Naive B cell (primary cell): ENCODE results near the gene PSMD14. TPM values are rescaled to one million over a fixed set of nuclear protein-coding genes. Genes with fewer than 3 reads are reported as not detected.
"Not testable (repeated sequence)": the region's sequence is repeated elsewhere in the genome, so short reads cannot be mapped to it uniquely, and the experiment has no call there.

Source experiments
- ATAC-seq, 2 donors: fragments of 150-1000 bp; cut with Tn5 transposase; 2 replicates each; pipeline ENCODE4 v1.10.0; 2021; ENCODE audit warnings: low read depth in 2 of 2, mild to moderate bottlenecking in 2 of 2, moderate library complexity in 2 of 2
- DNase-seq: peaks from one replicate; pipeline ENCODE4 v3.0.0; 2022
- H3K27ac Mint-ChIP-seq, 6 donors: one replicate each; pipeline ENCODE4 v1.8.0; 2020 to 2022; ENCODE audit warnings: mild to moderate bottlenecking in 6 of 6, mixed read lengths in 6 of 6, moderate library complexity in 5 of 6, inconsistent platforms in 2 of 6
- H3K27me3 Mint-ChIP-seq, 3 donors: one replicate each; pipeline ENCODE4 v1.8.0; 2021 to 2022; ENCODE audit warnings: mixed read lengths in 3 of 3, mild to moderate bottlenecking in 1 of 3
- H3K36me3 Mint-ChIP-seq, 2 donors: one replicate each; pipeline ENCODE4 v1.8.0; 2020 to 2022; ENCODE audit warnings: mixed read lengths in 2 of 2, inconsistent platforms in 1 of 2, mild to moderate bottlenecking in 1 of 2
- H3K4me1 Mint-ChIP-seq, 3 donors: one replicate each; pipeline ENCODE4 v1.8.0; 2020 to 2022; ENCODE audit warnings: mixed read lengths in 3 of 3, inconsistent platforms in 1 of 3, mild to moderate bottlenecking in 1 of 3, moderate library complexity in 1 of 3
- H3K4me3 Mint-ChIP-seq, 8 donors: one replicate each; pipeline ENCODE4 v1.8.0; 2020 to 2022; ENCODE audit warnings: mild to moderate bottlenecking in 8 of 8, mixed read lengths in 8 of 8, moderate library complexity in 8 of 8, inconsistent platforms in 2 of 8
- H3K9me3 Mint-ChIP-seq, 7 donors: one replicate each; pipeline ENCODE4 v1.8.0; 2020 to 2022; ENCODE audit warnings: mixed read lengths in 7 of 7, mild to moderate bottlenecking in 5 of 7, inconsistent platforms in 2 of 7, moderate library complexity in 1 of 7
- polyA plus RNA-seq, 6 donors: library from polyadenylated mRNA; unstranded; fragments of 300-500 nt; fragmentation: Illumina TruSeq; gene quantifications; one replicate each; pipeline ENCODE4 v1.2.3, GENCODE V29; 2021; ENCODE audit warnings: low read depth in 6 of 6

Gene PSMD14
- polyA plus RNA-seq = 10 to 100 TPM; 45.7 to 99.6 (median 49.9) TPM

GRCh38 chr2:161308178-161308955, at the start of gene PSMD14:
TSS of gene PSMD14 (plus strand) at chr2:161308425. CDS start at chr2:161318826, 10,401 bp downstream.
- ATAC-seq (peak; percentile 89 to 92), DNase-seq (peak; percentile 86)
- H3K4me1 Mint-ChIP-seq = peaks cover 19 to 38% (median 35%) of the 10 kb centered on the region in 3 donors
- H3K27ac Mint-ChIP-seq = peak within 1 kb of the TSS; percentile 96 to 99 (median 98)
- H3K9me3 Mint-ChIP-seq = peaks cover 0 to 11% (median 1%) of the 10 kb centered on the region in 7 donors
- peaks cover 0 to 10% of the 10 kb centered on the region in 2 donors for H3K36me3 Mint-ChIP-seq
- peak within 1 kb of the TSS; percentile 96 to 100 (median 98) for H3K4me3 Mint-ChIP-seq
- H3K27me3 Mint-ChIP-seq = no peaks in the 10 kb centered on the region

GRCh38 chr2:161265874-161266273, 42.4 kb upstream of the PSMD14 start:
- DNase-seq (no peak), ATAC-seq (no peak)
- H3K27ac Mint-ChIP-seq = no peak overlapping the region
- H3K4me3 Mint-ChIP-seq = peak overlapping the region in 1 of 8 donors; percentile 64
- H3K4me1 Mint-ChIP-seq = no peaks in the 10 kb centered on the region
- H3K27me3 Mint-ChIP-seq = no peaks in the 10 kb centered on the region
- no peaks in the 10 kb centered on the region for H3K9me3 Mint-ChIP-seq
- no peaks in the 10 kb centered on the region for H3K36me3 Mint-ChIP-seq

- ATAC-seq (no peak), DNase-seq (no peak)
- H3K36me3 Mint-ChIP-seq = no peaks in the 10 kb centered on the region
- peaks cover 0 to 6% (median 0%) of the 10 kb centered on the region in 3 donors for H3K4me1 Mint-ChIP-seq
- no peaks in the 10 kb centered on the region for H3K9me3 Mint-ChIP-seq
- H3K4me3 Mint-ChIP-seq = no peak overlapping the region
- no peaks in the 10 kb centered on the region for H3K27me3 Mint-ChIP-seq
- H3K27ac Mint-ChIP-seq = no peak overlapping the region
Observed at GRCh38 chr2:161269111-161269510, 39.1 kb upstream of the PSMD14 start.

GRCh38 chr2:161273038-161273760, 35.0 kb upstream of the PSMD14 start:
- Mint-ChIP-seq H3K27me3 (peaks cover 0 to 5% (median 3%) of the 10 kb centered on the region in 3 donors), H3K4me1 (peaks cover 0 to 6% (median 0%) of the 10 kb centered on the region in 3 donors), H3K9me3 (no peaks in the 10 kb centered on the region), H3K4me3 (no peak overlapping the region), H3K27ac (peak overlapping the region in 1 of 6 donors; percentile 11), H3K36me3 (no peaks in the 10 kb centered on the region)
- DNase-seq (peak; percentile 46), ATAC-seq (peak; percentile 55 to 66)

GRCh38 chr2:161278564-161279229, 29.5 kb upstream of the PSMD14 start:
- H3K27me3 Mint-ChIP-seq, H3K4me3 Mint-ChIP-seq, H3K4me1 Mint-ChIP-seq, DNase-seq, H3K9me3 Mint-ChIP-seq, H3K36me3 Mint-ChIP-seq, ATAC-seq, H3K27ac Mint-ChIP-seq: not testable (repeated sequence)

GRCh38 chr2:161279230-161279815, 28.9 kb upstream of the PSMD14 start:
- not testable (repeated sequence) for DNase-seq

GRCh38 chr2:161280906-161281323, 27.3 kb upstream of the PSMD14 start:
- not testable (repeated sequence) for H3K27ac Mint-ChIP-seq, DNase-seq, H3K4me3 Mint-ChIP-seq, H3K36me3 Mint-ChIP-seq, H3K4me1 Mint-ChIP-seq, ATAC-seq, H3K9me3 Mint-ChIP-seq
- H3K27me3 Mint-ChIP-seq = peaks cover 0 to 15% (median 0%) of the 10 kb centered on the region in 3 donors

More at GRCh38 chr2:161279230-161279815, 28.9 kb upstream of the PSMD14 start:
- not testable (repeated sequence) for ATAC-seq, H3K4me1 Mint-ChIP-seq, H3K27me3 Mint-ChIP-seq, H3K27ac Mint-ChIP-seq, H3K36me3 Mint-ChIP-seq, H3K4me3 Mint-ChIP-seq, H3K9me3 Mint-ChIP-seq

GRCh38 chr2:161281615-161282310, 26.5 kb upstream of the PSMD14 start:
- DNase-seq, H3K27ac Mint-ChIP-seq, H3K4me1 Mint-ChIP-seq, ATAC-seq, H3K36me3 Mint-ChIP-seq, H3K4me3 Mint-ChIP-seq, H3K9me3 Mint-ChIP-seq: not testable (repeated sequence)
- H3K27me3 Mint-ChIP-seq = peaks cover 0 to 17% (median 0%) of the 10 kb centered on the region in 3 donors

- H3K27ac Mint-ChIP-seq, DNase-seq, ATAC-seq, H3K4me3 Mint-ChIP-seq, H3K9me3 Mint-ChIP-seq, H3K36me3 Mint-ChIP-seq, H3K4me1 Mint-ChIP-seq: not testable (repeated sequence)
- peaks cover 0 to 17% (median 0%) of the 10 kb centered on the region in 3 donors for H3K27me3 Mint-ChIP-seq
Observed at GRCh38 chr2:161282311-161282644, 25.9 kb upstream of the PSMD14 start.

- Mint-ChIP-seq H3K9me3 (peaks cover 0 to 2% (median 0%) of the 10 kb centered on the region in 7 donors), H3K27ac (no peak overlapping the region), H3K36me3 (no peaks in the 10 kb centered on the region), H3K4me1 (no peaks in the 10 kb centered on the region), H3K4me3 (no peak overlapping the region), H3K27me3 (peaks cover 0 to 27% (median 2%) of the 10 kb centered on the region in 3 donors)
- ATAC-seq (no peak), DNase-seq (no peak)
Observed at GRCh38 chr2:161283926-161284325, 24.3 kb upstream of the PSMD14 start.

GRCh38 chr2:161303535-161304050, 4.6 kb upstream of the PSMD14 start:
- Mint-ChIP-seq H3K4me1 (peaks cover 6 to 13% (median 13%) of the 10 kb centered on the region in 3 donors), H3K9me3 (peaks cover 0 to 21% (median 6%) of the 10 kb centered on the region in 7 donors), H3K4me3 (peak overlapping the region in 1 of 8 donors; percentile 60), H3K27ac (no peak overlapping the region), H3K27me3 (peaks cover 10 to 20% (median 14%) of the 10 kb centered on the region in 3 donors), H3K36me3 (peaks cover 0 to 10% of the 10 kb centered on the region in 2 donors)
- ATAC-seq (no peak), DNase-seq (no peak)

GRCh38 chr2:161306919-161307318, 1.3 kb upstream of the PSMD14 start:
- peak overlapping the region in 5 of 6 donors; percentile 33 to 96 (median 49) for H3K27ac Mint-ChIP-seq
- peaks cover 15 to 33% (median 24%) of the 10 kb centered on the region in 3 donors for H3K4me1 Mint-ChIP-seq
- H3K9me3 Mint-ChIP-seq = peaks cover 0 to 21% (median 6%) of the 10 kb centered on the region in 7 donors

More at GRCh38 chr2:161306919-161307318, 1.3 kb upstream of the PSMD14 start:
- DNase-seq (no peak), ATAC-seq (no peak)
- H3K36me3 Mint-ChIP-seq = peaks cover 0 to 10% of the 10 kb centered on the region in 2 donors
- H3K27me3 Mint-ChIP-seq = peaks cover 0 to 11% (median 9%) of the 10 kb centered on the region in 3 donors
- H3K4me3 Mint-ChIP-seq = peak overlapping the region; percentile 27 to 100 (median 98)
